ENCODE data around the gene NPEPL1.

- TF ChIP-seq CTCF (IDR thresholded peaks at IDR 0.05): no peak
- TF ChIP-seq EP300 (IDR thresholded peaks at IDR 0.05): no peak
- TF ChIP-seq POLR2A (IDR thresholded peaks at IDR 0.05): no peak
These were observed 27.4 kb downstream of the NPEPL1 start for GRCh38 chr20:58719971-58720371.
